PC-9 (cell line): ENCODE results near the gene TUSC2. TPM values are rescaled to one million over a fixed set of nuclear protein-coding genes. Genes with fewer than 3 reads are reported as not detected.
A peak's percentile ranks its signal among the peaks of the same experiment; 100 is the strongest.

Experiments used
- BruUV-seq: library from RNA; stranded (reverse); fragments of 400-500 nt; replicated peaks from 2 replicates; lab custom pipeline; 2021; lab: Mats Ljungman, UMichigan
- CTCF ChIA-PET: fragments of 300-600 bp; sonication (Branson Sonifier 250); formaldehyde crosslinking; loops from one replicate; lab custom pipeline; 2022; ENCODE audit warnings: antibody characterized with exemption; lab: Charles Lee
- POLR2A ChIA-PET: fragments of 300-600 bp; sonication (Branson Sonifier 250); formaldehyde crosslinking; loops from one replicate; lab custom pipeline; 2022; ENCODE audit warnings: antibody characterized with exemption; ENCODE audit not compliant: unreplicated experiment; lab: Charles Lee
- DNase-seq, 2 experiments: peaks; one replicate each; pipeline versions ENCODE4 v3.0.0 to v3.0.0-alpha.2; 2015 to 2022; ENCODE audit warnings: mixed read lengths in 1 of 2
- H2AFZ ChIP-seq: fragments of 200-600 bp; sonication (generic); 2 replicates; pipeline ENCODE4 v1.8.1; 2017; ENCODE audit warnings: antibody characterized with exemption
- H3F3A ChIP-seq: fragments of 200-600 bp; sonication (generic); 2 replicates; pipeline ENCODE4 v1.8.1; 2017; ENCODE audit warnings: antibody characterized with exemption, mild to moderate bottlenecking, low read depth; ENCODE audit not compliant: insufficient read depth
- H3K27ac ChIP-seq: fragments of 200-600 bp; sonication (generic); 2 replicates; pipeline ENCODE4 v1.6.1; 2016; ENCODE audit warnings: mixed run types
- H3K27me3 ChIP-seq: fragments of 200-600 bp; sonication (generic); 2 replicates; pipeline ENCODE4 v1.6.1; 2016; ENCODE audit warnings: low read depth, mixed run types; ENCODE audit not compliant: insufficient read depth
- H3K36me3 ChIP-seq: fragments of 200-600 bp; sonication (generic); 2 replicates; pipeline ENCODE4 v1.6.1; 2016; ENCODE audit warnings: low read depth, mixed run types
- H3K4me1 ChIP-seq: fragments of 200-600 bp; sonication (generic); replicated peaks from 2 replicates; pipeline ENCODE4 v1.6.1; 2016; ENCODE audit warnings: mixed run types; ENCODE audit not compliant: insufficient read depth
- H3K4me2 ChIP-seq: fragments of 200-600 bp; sonication (generic); 2 replicates; pipeline ENCODE4 v1.6.1; 2017; ENCODE audit warnings: mixed run types
- H3K4me3 ChIP-seq: fragments of 200-600 bp; sonication (generic); 2 replicates; pipeline ENCODE4 v1.6.1; 2016; ENCODE audit warnings: mixed run types
- H3K79me2 ChIP-seq: fragments of 200-600 bp; sonication (generic); 2 replicates; pipeline ENCODE4 v1.6.1; 2017; ENCODE audit warnings: low read depth, mixed run types
- H3K9me2 ChIP-seq: fragments of 200-600 bp; sonication (generic); 2 replicates; pipeline ENCODE4 v1.8.1; 2017; ENCODE audit warnings: mild to moderate bottlenecking; ENCODE audit not compliant: insufficient read depth
- H3K9me3 ChIP-seq: fragments of 200-600 bp; sonication (generic); 2 replicates; pipeline ENCODE4 v1.8.1; 2016; ENCODE audit warnings: low read depth; ENCODE audit not compliant: insufficient read depth
- H4K20me1 ChIP-seq: fragments of 200-600 bp; sonication (generic); 2 replicates; pipeline ENCODE4 v1.8.1; 2017; ENCODE audit not compliant: insufficient read depth
- CTCF ChIP-seq: fragments of 200-600 bp; sonication (generic); conservative IDR thresholded peaks from 2 replicates; pipeline ENCODE4 v1.6.1; 2017; ENCODE audit warnings: mixed run types, antibody characterized with exemption, mild to moderate bottlenecking, moderate library complexity
- EZH2 ChIP-seq: fragments of 200-600 bp; sonication (generic); IDR thresholded peaks from 2 replicates; pipeline ENCODE4 v1.8.0; 2017; ENCODE audit warnings: antibody characterized with exemption, low read depth
- intact Hi-C: fragments of 100-400 bp; cut with micrococcal nuclease; formaldehyde crosslinking; loops from one replicate; pipeline ENCODE4 v1.10.0; 2022; ENCODE audit not compliant: unreplicated experiment
- total RNA-seq: library from RNA; stranded (reverse); gene quantifications from 2 replicates; pipeline ENCODE4 v1.2.3, GENCODE V29; 2021

TUSC2 gene
- total RNA-seq, 1 experiment from 2014 or later = 24.7 TPM

GRCh38 chr3:50318163-50318562, 9.9 kb downstream of the TUSC2 start:
- H3K4me2 ChIP-seq = peak overlapping the region; percentile 91
- H3K36me3 ChIP-seq = peaks cover 7% of the 10 kb centered on the region; the same call in 1 of the 2 replicates
- H4K20me1 ChIP-seq = peaks cover 7% of the 10 kb centered on the region; the same call in 1 of the 2 replicates
- peaks cover 53% of the 10 kb centered on the region for H3K4me1 ChIP-seq
- H3K9me3 ChIP-seq = no peaks in the 10 kb centered on the region
- H3F3A ChIP-seq = peaks cover 41% of the 10 kb centered on the region
- ChIA-PET CTCF (no interaction called here), POLR2A (interaction anchor here (1.6 kb wide), 1 partner anchor 19 kb away, joined by 36 read pairs; the partner anchor contains the start of genes HYAL3 and NAA80)
- H3K27ac ChIP-seq = peak overlapping the region; percentile 85
- intact Hi-C loops = no loop called here
- H3K27me3 ChIP-seq = no peaks in the 10 kb centered on the region
- H3K9me2 ChIP-seq = no peaks in the 10 kb centered on the region
- H3K79me2 ChIP-seq = peaks cover 32% of the 10 kb centered on the region
- TF ChIP-seq CTCF (no peak), EZH2 (no peak)
- DNase-seq = no peak
- no peak overlapping the region for H3K4me3 ChIP-seq
- H2AFZ ChIP-seq = no peak overlapping the region
- BruUV-seq = no TSS peak

- Histone ChIP-seq H3K9me3 (no peaks in the 10 kb centered on the region), H4K20me1 (peaks cover 7% of the 10 kb centered on the region; the same call in 1 of the 2 replicates), H3K27ac (peak overlapping the region; percentile 85), H2AFZ (no peak overlapping the region), H3F3A (peaks cover 42% of the 10 kb centered on the region), H3K9me2 (no peaks in the 10 kb centered on the region), H3K27me3 (no peaks in the 10 kb centered on the region), H3K79me2 (peaks cover 32% of the 10 kb centered on the region), H3K4me1 (peaks cover 53% of the 10 kb centered on the region), H3K4me2 (peak overlapping the region; percentile 91), H3K4me3 (peak overlapping the region; percentile 46; the same call in 1 of the 2 replicates), H3K36me3 (peaks cover 7% of the 10 kb centered on the region; the same call in 1 of the 2 replicates)
- POLR2A ChIA-PET = interaction anchor here (0.5 to 1.6 kb wide), 9 partner anchors 15 to 252 kb away, joined by 3 to 36 read pairs (median 4); partner anchors contain the start of genes HEMK1, HYAL3, IFRD2 and NAA80
- TF ChIP-seq EZH2 (no peak), CTCF (no peak)
- peak in 1 of 2 experiments; percentile 62 for DNase-seq
- intact Hi-C loops = loop anchor here (1.0 to 2.0 kb wide), 2 partner anchors 18 to 48 kb away; partner anchors contain the start of genes HYAL3, NAA80 and SEMA3B
- BruUV-seq = TSS peak; percentile 96
- CTCF ChIA-PET = interaction anchor here (0.5 to 1.0 kb wide), 4 partner anchors 11 to 71 kb away, joined by 3 to 7 read pairs (median 4); partner anchors contain the start of gene SEMA3B
Observed at GRCh38 chr3:50317300-50317699, 10.7 kb downstream of the TUSC2 start.

- Histone ChIP-seq H3K9me2 (no peaks in the 10 kb centered on the region), H3K4me2 (peak overlapping the region; percentile 91), H3K36me3 (peaks cover 7% of the 10 kb centered on the region; the same call in 1 of the 2 replicates), H3F3A (peaks cover 42% of the 10 kb centered on the region), H4K20me1 (peaks cover 7% of the 10 kb centered on the region; the same call in 1 of the 2 replicates), H2AFZ (no peak overlapping the region), H3K9me3 (no peaks in the 10 kb centered on the region), H3K27ac (peak overlapping the region; percentile 85), H3K27me3 (no peaks in the 10 kb centered on the region), H3K79me2 (peaks cover 32% of the 10 kb centered on the region), H3K4me1 (peaks cover 53% of the 10 kb centered on the region), H3K4me3 (peak overlapping the region; percentile 46; the same call in 1 of the 2 replicates)
- intact Hi-C loops = loop anchor here (1.0 to 2.0 kb wide), 2 partner anchors 17 to 48 kb away; partner anchors contain the start of genes HYAL3, NAA80 and SEMA3B
- ChIA-PET CTCF (interaction anchor here (0.6 to 1.0 kb wide), 4 partner anchors 12 to 70 kb away, joined by 3 to 4 read pairs (median 3); partner anchors contain the start of genes HYAL1 and SEMA3B), POLR2A (interaction anchor here (0.5 to 1.6 kb wide), 10 partner anchors 14 to 1312 kb away, joined by 3 to 36 read pairs (median 4); partner anchors contain the start of genes HEMK1, HYAL3, IFRD2 and NAA80)
- peak; percentile 98 to 99 for DNase-seq
- BruUV-seq = no TSS peak
- TF ChIP-seq CTCF = no peak
- no peak for TF ChIP-seq EZH2
Observed at GRCh38 chr3:50316657-50317242, 11.3 kb downstream of the TUSC2 start.
